GM12878 (cell line): ENCODE measurements around the gene FAHD1.

Experiments used
- CTCF ChIP-seq, 3 experiments: IDR thresholded peaks in 2 of 3; conservative IDR thresholded peaks in 1 of 3; 2 replicates each; pipeline ENCODE4 v1.5.1; 2011; ENCODE audit warnings: low read depth in 3 of 3, low read length in 3 of 3, mild to moderate bottlenecking in 3 of 3, control low read depth in 2 of 3, moderate library complexity in 2 of 3, inconsistent platforms in 1 of 3, mixed read lengths in 1 of 3; ENCODE audit not compliant: control insufficient read depth in 2 of 3, insufficient read depth in 1 of 3; ENCODE audit errors: extremely low read depth in 1 of 3
- MEF2A ChIP-seq: IDR thresholded peaks from 2 replicates; pipeline ENCODE4 v1.6.1; 2011; ENCODE audit warnings: low read depth, mild to moderate bottlenecking, low read length, moderate library complexity; ENCODE audit not compliant: insufficient read depth

DNA sequence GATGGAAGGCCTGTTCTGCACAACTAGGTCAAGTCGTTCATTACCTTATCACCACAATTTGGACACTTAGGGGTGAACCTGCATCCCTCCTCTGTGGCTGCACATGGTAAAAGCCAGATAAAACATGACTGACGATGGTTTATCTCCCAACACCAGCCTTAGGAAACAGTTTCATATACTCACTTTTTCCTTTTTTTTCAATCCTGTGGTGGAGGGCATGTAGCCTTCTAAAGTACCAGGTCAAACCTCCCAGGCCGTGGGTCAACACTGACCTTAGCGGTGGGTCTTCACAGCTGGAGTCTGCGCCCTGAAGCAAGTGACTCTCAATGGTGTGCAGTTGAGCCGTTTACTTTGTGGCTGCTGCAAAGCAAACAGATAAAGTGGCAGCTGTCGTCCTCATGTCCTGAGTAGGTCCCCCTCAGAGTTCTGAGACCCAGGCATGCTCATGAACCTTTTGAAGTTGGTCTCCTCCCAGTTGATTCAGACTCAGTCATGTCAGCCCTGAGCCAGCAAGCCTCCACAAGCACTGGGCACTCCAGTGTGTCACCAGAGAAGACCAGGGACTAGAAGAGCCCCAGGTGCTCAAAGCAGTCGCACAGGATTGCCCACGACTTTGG lies 5.9 kb downstream of the FAHD1 start:
- TF ChIP-seq CTCF (IDR thresholded peaks at IDR 0.05 in 2 of 3, conservative IDR thresholded peaks at IDR 0.05 in 1 of 3; ENCODE audit: control insufficient read depth in 2 of 3, extremely low read depth in 1 of 3, insufficient read depth in 1 of 3, low read depth in 3 of 3, low read length in 3 of 3): no peak
- no peak for TF ChIP-seq MEF2A
